Large intestine (tissue), 3 donors: ENCODE data around the gene PAK5. TPM values are rescaled to one million over a fixed set of nuclear protein-coding genes. Genes with fewer than 3 reads are reported as not detected.

Experiments used
- DNase-seq, 2 donors: peaks; one replicate each; pipeline versions ENCODE4 v3.0.0 to v3.0.0-alpha.2; 2013
- H3K27ac ChIP-seq: one replicate; pipeline ENCODE4 v1.5.1; 2013; ENCODE audit warnings: low read length
- H3K27me3 ChIP-seq: 2 replicates; pipeline ENCODE4 v1.6.1; 2013; ENCODE audit warnings: low read length; ENCODE audit not compliant: control insufficient read depth, insufficient read depth
- H3K36me3 ChIP-seq: 2 replicates; pipeline ENCODE4 v1.6.1; 2013; ENCODE audit warnings: low read length; ENCODE audit not compliant: control insufficient read depth, insufficient read depth
- H3K4me1 ChIP-seq: one replicate; pipeline ENCODE4 v1.6.1; 2013; ENCODE audit warnings: low read length; ENCODE audit not compliant: control insufficient read depth, insufficient read depth
- H3K4me3 ChIP-seq: one replicate; pipeline ENCODE4 v1.5.1; 2013; ENCODE audit warnings: low read length
- H3K9me3 ChIP-seq: one replicate; pipeline ENCODE4 v1.6.1; 2013; ENCODE audit warnings: mild to moderate bottlenecking, low read depth, low read length, moderate library complexity; ENCODE audit not compliant: control insufficient read depth
- WGBS: methylation state at CpG from one replicate; pipeline ENCODE4 v1.1.5; 2013; ENCODE audit warnings: low lambda C conversion rate; ENCODE audit not compliant: insufficient coverage; 5-methylcytosine and 5-hydroxymethylcytosine counted together
- polyA plus RNA-seq: library from polyadenylated mRNA; unstranded; fragments of 120-200 nt; gene quantifications from one replicate; pipeline ENCODE4 v1.2.1, GENCODE V29; 2013

PAK5 gene
- polyA plus RNA-seq, 1 donor = 1.6 TPM

DNA sequence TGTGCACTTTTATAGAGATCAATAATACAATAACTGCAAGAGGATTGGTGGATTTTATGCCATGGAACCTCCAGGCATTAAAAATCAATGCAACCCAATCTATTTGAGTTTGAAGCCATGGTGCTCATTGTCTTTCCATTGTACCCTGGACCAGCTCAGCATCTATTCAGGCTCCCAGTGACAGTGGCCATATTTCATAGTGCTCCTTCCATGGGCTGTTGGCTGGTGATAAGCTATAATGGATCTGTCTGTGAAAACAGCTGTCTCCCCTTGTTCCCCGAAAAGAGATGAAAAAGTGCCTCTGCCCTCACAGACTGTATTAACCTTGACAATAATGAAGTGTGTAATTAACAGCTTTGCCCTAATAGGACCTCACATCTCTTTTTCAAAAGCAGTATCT, 250.2 kb downstream of the PAK5 start:
- no peak for DNase-seq
- no peak overlapping the region for H3K27ac ChIP-seq
- no CpG with 5 or more reads among the region's 1 CpG for WGBS
- no peaks in the 10 kb centered on the region for H3K36me3 ChIP-seq
- H3K4me3 ChIP-seq = no peak overlapping the region
- peaks cover 3% of the 10 kb centered on the region for H3K4me1 ChIP-seq
- peaks cover 3% of the 10 kb centered on the region for H3K9me3 ChIP-seq
- no peaks in the 10 kb centered on the region for H3K27me3 ChIP-seq

DNA sequence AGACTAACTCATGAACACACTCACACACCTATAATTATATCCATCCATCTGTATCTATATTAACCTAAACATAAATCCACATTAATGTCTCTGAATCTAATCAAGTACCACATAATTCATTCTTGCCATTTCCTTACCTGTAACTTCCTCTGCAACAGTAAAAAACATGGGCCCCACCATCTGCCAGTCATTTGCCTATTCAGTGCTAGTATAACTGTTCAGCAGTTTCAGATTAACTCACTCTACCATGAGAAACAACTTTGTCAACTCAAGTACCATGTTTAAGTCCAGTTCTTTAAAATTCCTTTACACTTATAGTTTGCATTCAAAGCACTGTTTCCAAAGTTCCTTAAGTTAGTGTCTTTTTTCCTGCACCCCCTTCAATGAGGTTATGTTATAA, 255.7 kb downstream of the PAK5 start:
- Histone ChIP-seq H3K4me3 (no peak overlapping the region), H3K27me3 (no peaks in the 10 kb centered on the region), H3K27ac (no peak overlapping the region), H3K36me3 (no peaks in the 10 kb centered on the region), H3K4me1 (no peaks in the 10 kb centered on the region), H3K9me3 (no peaks in the 10 kb centered on the region)
- DNase-seq = no peak

DNA sequence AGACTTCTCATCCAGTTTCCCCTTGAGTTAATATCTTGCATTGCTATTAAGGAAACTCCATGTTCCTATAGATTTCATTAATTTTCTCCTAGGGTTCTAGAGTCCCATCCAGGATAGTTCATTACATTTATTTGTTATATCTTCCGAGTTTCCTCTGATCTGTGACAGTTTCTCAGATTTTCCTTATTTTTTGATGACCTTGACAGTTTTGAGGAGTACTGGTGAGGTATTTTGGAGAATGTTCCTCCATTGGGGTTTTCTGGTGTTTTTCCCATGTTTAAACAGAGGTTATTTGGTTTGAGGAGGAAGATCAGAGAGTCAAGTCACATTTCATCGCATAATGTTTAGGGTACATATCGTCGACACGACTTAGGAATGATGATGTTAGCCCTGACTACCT, 256.7 kb downstream of the PAK5 start:
- Histone ChIP-seq H3K27me3 (no peaks in the 10 kb centered on the region), H3K36me3 (no peaks in the 10 kb centered on the region), H3K4me3 (no peak overlapping the region), H3K4me1 (no peaks in the 10 kb centered on the region), H3K9me3 (no peaks in the 10 kb centered on the region), H3K27ac (no peak overlapping the region)
- WGBS = 73% methylated on average over 3 of the region's 5 CpGs
- no peak for DNase-seq

DNA sequence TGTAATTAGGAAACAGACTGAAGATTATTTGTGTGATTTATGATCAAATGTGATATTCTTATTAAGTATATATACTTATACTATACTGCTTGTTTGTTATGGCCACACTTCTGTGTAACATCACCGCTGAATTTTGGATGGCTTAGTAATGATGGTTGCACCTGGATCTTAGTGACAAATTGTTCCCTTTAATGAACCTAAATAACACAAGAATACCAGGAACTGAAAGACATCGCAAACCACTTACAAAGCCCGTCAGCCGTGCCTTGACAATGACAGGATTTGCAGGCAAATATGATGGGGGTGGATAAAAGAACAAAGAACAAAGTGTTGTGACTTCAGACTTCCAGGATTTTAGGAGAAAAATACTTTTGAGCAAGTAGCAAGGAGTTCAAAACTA, 257.4 kb downstream of the PAK5 start:
- H3K27me3 ChIP-seq = peaks cover 2% of the 10 kb centered on the region
- no peaks in the 10 kb centered on the region for H3K4me1 ChIP-seq
- no peak for DNase-seq
- no peaks in the 10 kb centered on the region for H3K9me3 ChIP-seq
- H3K27ac ChIP-seq = no peak overlapping the region
- WGBS = 81% methylated on average over 3 of the region's 4 CpGs
- no peaks in the 10 kb centered on the region for H3K36me3 ChIP-seq
- no peak overlapping the region for H3K4me3 ChIP-seq

DNA sequence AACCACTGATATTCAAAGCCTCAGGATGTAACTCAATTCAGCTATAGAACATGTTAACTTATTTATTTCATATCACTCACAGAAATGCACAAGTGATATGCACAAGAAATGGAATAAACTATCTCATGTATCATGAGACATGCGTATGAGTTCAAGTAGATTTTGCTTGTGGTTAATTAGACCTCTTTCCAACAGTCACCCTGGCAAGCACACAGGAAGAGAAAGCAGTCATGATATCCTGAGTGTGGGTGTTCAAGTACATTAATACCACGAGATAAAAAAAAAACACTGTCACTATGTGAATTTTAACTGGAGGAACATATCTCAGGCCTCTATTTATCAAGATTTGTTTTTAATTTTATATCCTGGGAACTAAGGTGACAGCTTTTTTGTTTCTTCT, 260.3 kb downstream of the PAK5 start:
- Histone ChIP-seq H3K27me3 (peaks cover 6% of the 10 kb centered on the region), H3K27ac (no peak overlapping the region), H3K4me1 (no peaks in the 10 kb centered on the region), H3K36me3 (no peaks in the 10 kb centered on the region), H3K4me3 (no peak overlapping the region), H3K9me3 (no peaks in the 10 kb centered on the region)
- 80% methylated on average over 1 of the region's 2 CpGs for WGBS
- DNase-seq = no peak

DNA sequence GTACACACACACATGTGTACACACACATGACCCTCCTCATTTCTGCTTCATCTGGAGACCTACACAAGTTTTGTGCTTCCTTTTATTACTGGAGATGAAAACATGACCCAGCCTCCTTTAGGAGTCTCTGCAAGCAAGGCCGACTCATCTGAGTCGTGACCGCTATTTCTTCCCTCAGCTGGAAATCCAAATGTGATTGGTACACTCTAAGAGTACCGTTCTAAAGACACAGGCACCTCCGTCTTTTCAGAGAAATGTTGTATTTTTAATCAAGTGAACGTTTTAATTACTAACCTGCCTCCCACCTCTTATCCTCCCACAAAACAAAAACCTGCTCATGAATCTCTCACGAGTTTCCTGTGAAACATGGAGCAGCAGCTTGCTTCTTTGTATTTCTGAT, 261.5 kb downstream of the PAK5 start:
- Histone ChIP-seq H3K4me3 (no peak overlapping the region), H3K27ac (no peak overlapping the region), H3K4me1 (no peaks in the 10 kb centered on the region), H3K9me3 (no peaks in the 10 kb centered on the region), H3K36me3 (no peaks in the 10 kb centered on the region), H3K27me3 (peaks cover 8% of the 10 kb centered on the region)
- 80% methylated on average over 2 of the region's 7 CpGs for whole genome bisulfite sequencing
- DNase-seq = no peak

DNA sequence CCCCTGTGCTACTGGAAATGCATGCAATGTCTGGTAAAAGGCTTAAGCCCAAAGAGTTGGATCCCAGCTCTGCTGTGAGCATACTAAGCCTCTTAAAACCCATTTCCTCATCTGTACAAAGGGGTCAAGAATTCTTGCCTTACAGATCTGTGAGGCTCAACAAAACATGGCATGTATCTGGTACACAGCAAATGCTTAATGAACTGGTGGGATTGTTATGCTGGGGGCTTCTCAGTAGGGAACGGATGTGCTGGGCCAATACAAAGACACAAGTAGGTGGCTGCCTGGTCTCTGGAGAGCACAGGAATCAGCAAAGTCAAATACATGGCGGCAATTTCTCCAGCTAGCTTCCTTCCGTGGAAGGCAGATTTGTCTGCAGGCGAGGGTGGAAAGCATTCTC, 262.2 kb downstream of the PAK5 start:
- no peaks in the 10 kb centered on the region for H3K4me1 ChIP-seq
- no CpG with 5 or more reads among the region's 4 CpGs for WGBS
- H3K27ac ChIP-seq = no peak overlapping the region
- H3K9me3 ChIP-seq = no peaks in the 10 kb centered on the region
- no peak for DNase-seq
- H3K4me3 ChIP-seq = no peak overlapping the region
- peaks cover 8% of the 10 kb centered on the region for H3K27me3 ChIP-seq
- no peaks in the 10 kb centered on the region for H3K36me3 ChIP-seq

DNA sequence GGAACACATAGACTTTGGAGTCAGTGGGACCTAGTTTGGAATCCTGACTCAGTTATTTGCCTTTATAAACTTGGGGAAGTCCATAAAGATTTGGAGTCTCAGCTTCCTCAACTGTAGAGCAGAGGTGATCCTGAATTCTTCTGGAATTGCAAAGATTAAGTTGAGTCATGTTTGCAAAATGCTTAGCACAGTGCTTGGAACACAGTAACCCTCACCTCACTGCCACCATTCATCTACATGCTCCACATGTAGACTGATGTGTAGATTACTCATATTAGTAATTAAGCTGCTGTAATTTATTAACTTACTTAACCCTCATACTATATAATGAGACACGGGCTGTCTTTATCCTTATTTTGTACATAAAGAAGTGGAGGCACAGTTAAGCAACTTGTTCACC, 263.0 kb downstream of the PAK5 start:
- no CpG with 5 or more reads among the region's 1 CpG for WGBS
- Histone ChIP-seq H3K4me1 (no peaks in the 10 kb centered on the region), H3K27ac (no peak overlapping the region), H3K9me3 (no peaks in the 10 kb centered on the region), H3K36me3 (no peaks in the 10 kb centered on the region), H3K27me3 (peaks cover 8% of the 10 kb centered on the region), H3K4me3 (no peak overlapping the region)
- DNase-seq = no peak

DNA sequence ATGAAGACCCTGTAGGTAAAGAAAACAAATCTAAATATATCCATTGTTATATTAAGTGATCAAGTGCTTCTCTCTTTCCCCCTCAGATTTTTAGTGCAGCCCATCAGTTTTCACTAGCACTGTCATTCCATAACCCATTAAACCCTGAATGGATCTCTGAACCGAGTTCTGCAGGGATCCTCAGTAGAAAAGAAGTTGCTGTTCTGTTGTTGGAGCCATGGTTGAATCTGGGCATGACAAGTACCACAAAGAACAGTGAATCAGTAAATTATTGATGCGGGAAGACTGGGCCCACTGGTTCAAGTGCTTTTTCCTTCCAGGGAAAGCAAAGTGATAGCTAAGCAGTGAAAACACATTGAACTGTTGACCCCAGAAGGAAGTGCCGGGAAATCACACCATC, 264.1 kb downstream of the PAK5 start:
- Histone ChIP-seq H3K4me1 (no peaks in the 10 kb centered on the region), H3K36me3 (no peaks in the 10 kb centered on the region), H3K4me3 (no peak overlapping the region), H3K9me3 (no peaks in the 10 kb centered on the region), H3K27me3 (peaks cover 8% of the 10 kb centered on the region), H3K27ac (no peak overlapping the region)
- whole genome bisulfite sequencing = 100% methylated on average over 1 of the region's 3 CpGs
- DNase-seq = no peak

DNA sequence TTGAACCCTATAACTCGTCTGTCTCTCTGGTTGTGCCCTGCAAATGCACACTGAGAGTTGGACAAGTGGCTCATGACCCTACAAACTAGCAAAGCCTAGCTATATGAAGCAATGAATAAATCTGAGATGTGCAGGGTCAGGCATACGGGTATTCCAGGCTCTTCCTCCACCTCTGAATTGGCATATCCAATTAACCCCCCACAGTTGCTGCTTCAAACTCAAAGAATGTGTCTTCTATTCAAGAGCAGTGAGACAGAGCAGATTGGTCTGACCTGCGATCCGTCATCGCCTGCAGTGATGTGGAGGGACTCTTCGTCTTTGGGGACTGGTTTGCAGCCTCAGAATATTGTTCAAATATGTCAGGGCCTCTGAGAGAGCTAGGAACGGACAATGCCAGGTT, 264.7 kb downstream of the PAK5 start:
- no peak overlapping the region for H3K4me3 ChIP-seq
- H3K27ac ChIP-seq = no peak overlapping the region
- DNase-seq = no peak
- H3K9me3 ChIP-seq = no peaks in the 10 kb centered on the region
- H3K4me1 ChIP-seq = no peaks in the 10 kb centered on the region
- H3K36me3 ChIP-seq = no peaks in the 10 kb centered on the region
- peaks cover 8% of the 10 kb centered on the region for H3K27me3 ChIP-seq
- no CpG with 5 or more reads among the region's 7 CpGs for WGBS

DNA sequence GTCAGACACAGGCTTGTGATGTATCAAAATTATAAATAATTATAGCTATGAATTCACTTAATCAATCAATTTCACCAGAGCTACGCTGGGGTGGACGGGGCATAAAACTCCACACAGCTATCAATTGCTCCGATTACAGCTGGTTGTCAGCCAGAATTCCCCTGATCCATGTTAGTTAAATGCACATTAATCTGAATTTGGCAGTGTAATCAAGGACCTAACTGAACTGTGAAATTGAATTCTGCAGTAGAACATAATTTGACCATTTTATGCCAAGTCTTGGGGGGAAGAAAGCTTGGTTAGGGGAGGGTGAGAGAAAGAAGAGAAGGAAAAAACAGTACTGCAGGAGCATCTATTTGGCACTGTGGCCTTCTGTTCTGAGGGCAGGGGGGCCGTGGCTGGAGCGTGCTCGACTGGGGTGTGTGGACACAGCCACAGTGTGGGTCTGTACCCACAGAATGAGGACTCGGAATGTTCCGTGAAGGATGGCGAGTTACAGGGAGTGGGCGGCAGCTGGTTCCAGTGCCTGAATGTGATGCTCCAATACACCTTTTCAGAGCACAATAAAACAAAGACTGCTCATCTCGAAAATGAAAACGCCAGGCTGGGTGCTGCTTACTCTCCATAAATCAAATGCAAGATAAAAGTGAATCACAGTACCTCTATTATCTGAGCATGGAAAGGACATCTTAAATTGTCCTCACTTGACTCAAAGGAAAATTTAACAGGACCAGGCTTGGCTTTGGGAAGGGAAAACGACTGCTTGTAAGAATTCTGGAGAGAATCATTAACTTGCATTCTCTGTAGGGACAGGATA, 265.3 kb downstream of the PAK5 start:
- no peak overlapping the region for H3K27ac ChIP-seq
- no peaks in the 10 kb centered on the region for H3K36me3 ChIP-seq
- H3K4me3 ChIP-seq = no peak overlapping the region
- peaks cover 8% of the 10 kb centered on the region for H3K27me3 ChIP-seq
- H3K9me3 ChIP-seq = no peaks in the 10 kb centered on the region
- WGBS = 24% methylated on average over 2 of the region's 13 CpGs
- DNase-seq = no peak
- H3K4me1 ChIP-seq = no peaks in the 10 kb centered on the region
